Activated CD4-positive, CD25-positive, alpha-beta regulatory T cell (primary cell): ENCODE measurements around the gene USP34.

Source experiments
- DNase-seq, 4 experiments: peaks; one replicate each; lab custom pipeline; 2025; lab: John Stamatoyannopoulos, UW

The USP34 gene

GRCh38 chr2:61295981-61296380 is 174.9 kb downstream of the USP34 start:
- no peak for DNase-seq

DNA sequence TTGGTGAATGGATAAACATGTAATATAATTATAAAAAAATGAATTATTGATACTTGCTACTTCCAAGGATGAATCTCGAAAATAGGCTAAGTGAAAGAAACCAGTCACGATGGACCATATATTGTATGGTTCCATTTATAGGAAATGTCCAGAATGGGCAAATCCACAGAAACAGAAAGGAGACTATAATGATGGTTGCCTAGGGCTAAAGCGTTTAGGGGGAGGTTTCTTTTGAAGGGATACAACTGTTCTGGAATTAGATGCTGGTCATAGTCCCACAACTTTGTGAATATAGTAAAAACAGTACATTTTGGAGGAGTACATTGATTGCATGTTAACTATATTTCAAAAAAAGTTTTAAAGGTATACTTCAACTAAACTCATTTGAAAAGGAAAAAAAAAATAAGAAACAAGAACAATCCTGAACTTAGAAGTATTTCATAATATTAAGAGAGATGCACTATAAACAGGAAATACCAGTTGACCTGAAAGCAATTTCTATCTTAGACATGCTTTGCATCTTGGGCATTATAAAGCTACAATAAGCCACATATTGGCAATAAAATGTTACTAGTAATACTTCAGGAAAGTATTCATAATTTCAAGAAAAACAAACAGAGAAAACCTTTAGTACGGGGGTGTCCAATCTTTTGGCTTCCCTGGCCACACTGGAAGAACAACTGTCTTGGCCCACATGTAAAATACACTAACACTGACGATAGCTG is 178.9 kb downstream of the USP34 start:
- no peak for DNase-seq

DNA sequence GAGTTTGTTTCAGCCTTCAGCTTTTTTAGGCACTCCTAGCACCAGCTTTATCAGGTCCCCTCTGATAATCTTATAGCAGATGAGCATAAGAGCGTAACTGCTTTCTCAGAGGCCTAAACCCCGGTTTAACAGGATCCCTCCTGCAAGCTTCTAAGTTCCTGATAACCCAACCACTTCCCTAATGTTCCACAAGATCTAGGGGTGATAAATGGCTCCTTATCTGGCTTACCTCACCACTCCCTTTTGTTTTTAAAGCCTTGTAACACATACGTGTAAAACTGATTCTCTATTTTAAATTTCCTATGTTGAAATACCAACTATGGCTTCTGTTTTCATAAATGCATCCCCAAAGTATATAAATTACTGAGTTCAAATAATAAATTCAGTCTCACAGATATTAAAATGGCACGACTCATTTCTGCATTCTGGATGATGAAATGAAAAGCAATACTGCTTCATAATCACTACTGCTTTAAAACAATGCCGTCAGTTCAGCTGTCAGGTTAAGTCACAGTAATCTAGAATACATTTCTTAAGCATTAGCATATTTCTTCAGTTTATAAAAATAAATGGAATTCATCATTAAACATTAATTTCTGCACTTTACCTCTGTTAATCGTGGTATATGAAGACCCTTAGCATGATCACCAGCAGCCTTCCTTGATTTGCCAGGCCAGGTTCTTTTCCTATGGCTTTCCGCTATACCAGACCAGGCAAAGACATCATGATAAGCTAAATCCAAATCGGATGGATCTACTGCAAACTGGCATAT is 182.6 kb downstream of the USP34 start:
- DNase-seq, result no peak

GRCh38 chr2:61287254-61287653 is 183.6 kb downstream of the USP34 start:
- no peak for DNase-seq

- DNase-seq, result no peak
Measured at GRCh38 chr2:61283443-61284160, 187.3 kb downstream of the USP34 start.

- no peak for DNase-seq
Measured at GRCh38 chr2:61282104-61282590, 188.7 kb downstream of the USP34 start.

DNA sequence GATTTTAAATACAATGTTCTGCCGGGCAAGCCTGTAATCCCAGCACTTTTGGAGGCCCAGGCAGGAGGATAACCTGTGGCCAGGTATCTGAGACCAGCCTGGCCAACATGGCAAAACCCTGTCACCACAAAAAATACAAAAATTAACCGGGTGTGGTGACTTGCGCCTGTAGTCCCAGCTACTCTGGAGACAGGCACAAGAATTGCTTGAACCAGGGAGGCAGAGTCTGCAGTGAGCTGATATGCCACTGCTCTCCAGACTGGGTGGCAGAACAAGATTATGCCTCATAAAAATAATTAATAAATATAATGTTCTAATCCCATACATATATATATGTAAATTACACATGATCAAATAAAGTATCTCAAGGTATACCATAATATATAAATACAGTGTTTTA is 189.6 kb downstream of the USP34 start:
- no peak for DNase-seq

DNA sequence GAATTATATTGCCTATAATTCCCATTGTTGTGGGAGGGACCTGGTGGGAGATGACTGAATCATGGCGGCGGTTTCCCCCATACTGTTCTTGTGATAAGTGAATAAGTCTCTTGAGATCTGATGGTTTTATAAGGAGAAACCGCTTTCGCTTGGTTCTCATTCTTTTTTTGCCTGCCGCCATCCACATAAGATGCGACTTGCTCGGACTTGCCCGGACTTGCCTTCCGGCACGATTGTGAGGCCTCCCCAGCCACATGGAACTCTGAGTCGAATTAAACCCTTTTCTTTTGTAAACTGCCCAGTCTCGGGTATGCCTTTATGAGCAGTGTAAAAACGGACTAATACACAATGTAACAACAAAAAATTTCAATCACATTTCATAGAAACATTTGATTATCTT is 193.1 kb downstream of the USP34 start:
- DNase-seq, result no peak

GRCh38 chr2:61275575-61276184 is 195.2 kb downstream of the USP34 start:
- no peak for DNase-seq

DNA sequence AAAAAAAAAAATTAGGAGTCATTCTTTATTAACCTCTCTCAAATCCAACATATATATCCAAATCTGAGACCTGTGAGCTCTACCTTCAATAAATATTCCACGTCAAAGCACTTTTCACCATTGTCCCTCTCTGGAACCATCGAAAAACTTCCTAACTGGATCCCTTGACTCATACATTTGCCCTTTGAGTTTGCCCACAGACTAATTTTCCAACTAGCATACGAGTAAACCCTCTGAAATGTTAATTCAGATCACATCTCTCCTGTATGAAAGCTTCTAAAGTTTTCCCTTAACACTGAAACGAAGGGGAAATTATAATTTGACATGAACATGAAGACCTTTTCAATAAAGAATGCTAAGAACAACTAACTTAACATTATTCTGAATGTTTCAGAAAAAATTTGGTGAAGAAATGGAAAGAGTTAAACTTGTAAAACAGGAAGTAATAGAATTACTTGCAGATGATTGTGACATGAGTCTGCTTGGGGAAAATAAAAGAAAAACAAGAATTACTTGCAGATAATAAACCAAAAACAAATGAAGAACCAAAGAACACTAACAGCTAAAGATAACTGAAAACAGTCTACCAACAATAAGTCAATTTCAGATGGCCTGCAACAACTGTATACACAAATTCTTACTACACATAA is 198.3 kb downstream of the USP34 start:
- no peak for DNase-seq

GRCh38 chr2:61268249-61268648 is 202.6 kb downstream of the USP34 start:
- DNase-seq, result no peak

DNA sequence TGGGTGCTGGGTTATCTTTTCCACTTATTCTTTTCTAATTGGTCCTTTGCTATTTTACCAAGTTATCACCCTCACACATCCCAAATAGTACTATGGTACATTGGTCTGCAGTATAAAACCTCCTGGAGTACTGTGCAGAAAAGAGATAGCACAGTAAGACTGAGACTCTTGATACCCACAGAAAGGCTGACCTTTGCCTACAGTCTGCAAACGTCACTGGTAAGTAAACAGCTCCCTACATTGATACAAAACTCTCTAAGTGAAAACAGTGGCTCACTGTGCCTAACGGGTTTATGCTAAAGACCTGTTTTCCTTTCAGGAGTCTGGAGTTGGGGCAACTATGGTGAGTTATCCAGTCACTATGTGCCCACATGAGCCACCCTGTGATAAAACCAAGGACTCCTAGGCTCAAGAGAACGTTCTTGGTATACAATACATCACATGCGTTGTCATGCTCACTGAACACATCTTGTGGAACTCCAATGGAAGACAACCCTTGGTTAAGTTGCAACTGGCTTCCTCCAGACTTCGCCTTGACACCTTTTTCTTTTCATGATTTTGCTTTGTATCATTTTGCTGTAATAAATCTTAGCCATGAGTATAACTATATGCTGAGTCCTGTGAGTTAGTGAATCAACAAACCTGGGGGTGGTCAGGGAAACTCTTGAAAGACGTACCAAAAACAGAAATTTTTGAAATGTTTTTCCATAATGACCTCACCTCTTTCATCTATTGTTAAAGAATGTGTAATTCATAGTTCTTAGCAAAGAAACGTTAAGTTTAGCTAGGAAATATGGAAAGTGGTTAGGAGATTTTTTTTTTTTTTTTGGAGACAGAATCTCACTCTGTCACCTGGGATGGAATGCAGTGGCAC is 204.0 kb downstream of the USP34 start:
- no peak for DNase-seq

DNA sequence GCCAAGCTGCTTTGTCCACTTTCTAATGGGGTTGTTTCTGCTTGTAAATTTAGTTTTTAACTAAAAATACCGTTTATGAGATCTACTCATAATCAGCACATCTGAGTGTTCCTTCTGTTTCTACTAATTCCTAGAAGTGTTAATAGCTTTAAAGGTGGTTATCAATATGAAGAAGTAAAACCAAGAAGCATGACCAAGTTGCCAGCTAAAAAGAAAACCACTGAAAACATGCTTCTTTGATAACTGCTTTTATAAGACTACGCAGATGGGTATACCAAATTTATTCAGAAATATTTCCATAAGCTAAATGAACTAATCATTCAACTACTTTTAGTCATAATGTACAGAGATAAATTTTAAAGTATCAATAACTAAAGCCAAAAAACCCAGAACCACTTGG is 207.1 kb downstream of the USP34 start:
- DNase-seq, result no peak

DNA sequence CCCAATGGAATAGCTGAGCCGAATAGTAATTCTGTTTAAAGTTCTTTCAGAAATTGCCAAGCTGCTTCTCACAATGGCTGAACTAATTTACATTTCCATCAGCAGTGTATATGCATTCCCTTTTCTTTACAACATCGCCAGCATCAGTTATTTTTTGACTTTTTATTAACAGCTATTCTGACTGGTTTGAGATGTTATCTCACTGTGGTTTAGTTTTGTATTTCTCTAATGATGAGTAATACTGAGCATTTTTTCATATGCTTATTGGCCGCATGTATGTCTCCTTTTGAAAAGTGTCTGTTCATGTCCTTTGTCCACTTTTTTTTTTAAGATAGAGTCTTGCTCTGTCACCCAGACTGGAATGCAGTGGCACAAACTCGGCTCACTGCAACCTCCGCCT is 208.2 kb downstream of the USP34 start:
- DNase-seq, result no peak

- no peak for DNase-seq
Measured at GRCh38 chr2:61257446-61257845, 213.4 kb downstream of the USP34 start.

DNA sequence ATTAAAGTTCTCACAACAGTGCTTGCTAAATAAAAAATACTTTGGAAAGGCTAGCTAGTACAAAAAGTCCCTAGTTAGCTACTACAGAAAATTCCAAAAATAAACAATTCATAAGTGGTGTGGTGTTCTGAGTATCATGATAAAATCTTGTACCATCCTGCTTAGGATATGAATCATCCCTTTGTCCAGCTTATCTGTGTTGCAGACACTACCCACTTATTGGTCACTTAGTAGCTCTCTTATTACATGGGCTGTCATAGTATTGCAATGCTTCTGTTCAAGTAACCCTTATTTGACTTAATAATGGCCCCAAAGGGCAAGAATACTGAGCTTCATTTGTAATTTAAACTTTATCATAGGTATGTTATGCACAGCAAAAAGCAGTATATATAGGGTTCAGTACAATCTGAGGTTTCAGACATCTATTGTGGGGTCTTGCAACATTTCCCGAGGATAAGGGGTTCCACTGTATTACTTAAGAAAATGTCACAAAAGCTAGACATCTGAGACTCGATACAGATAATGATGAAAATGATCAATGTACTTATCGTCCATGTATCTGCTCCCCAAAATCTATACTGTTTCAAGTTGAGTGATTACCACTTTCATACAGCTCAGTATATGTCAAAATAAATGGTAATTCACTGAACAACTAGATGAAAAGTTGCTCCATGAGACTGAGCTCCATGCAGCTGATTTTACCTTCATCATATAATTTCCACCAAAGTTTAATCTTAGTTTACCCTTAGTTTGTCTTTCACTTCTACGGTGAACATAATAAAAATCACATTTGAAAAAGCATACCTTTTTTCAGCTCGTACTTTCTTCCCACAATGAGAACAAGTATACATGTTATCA is 215.1 kb downstream of the USP34 start:
- DNase-seq, result no peak

- no peak for DNase-seq
Measured at GRCh38 chr2:61254536-61254935, 216.4 kb downstream of the USP34 start.

DNA sequence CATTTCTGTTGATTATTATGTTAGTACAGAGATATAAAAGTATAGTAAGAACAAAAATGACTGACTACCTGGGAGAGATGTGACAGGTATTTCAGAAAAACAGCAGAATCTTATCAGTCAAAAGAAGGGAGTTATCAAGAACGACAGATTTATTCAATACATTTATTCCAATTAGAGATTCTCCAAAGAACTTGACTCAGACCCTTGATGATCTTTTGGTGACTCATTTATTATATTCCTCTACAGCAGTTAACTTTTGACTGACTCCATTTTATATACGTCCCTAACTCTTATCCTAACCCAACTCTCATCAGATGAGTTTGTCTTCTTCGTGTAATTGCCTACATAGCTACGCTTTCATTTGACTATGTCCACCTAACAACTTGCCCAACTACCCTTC is 217.8 kb downstream of the USP34 start:
- DNase-seq, result no peak

- no peak for DNase-seq
Measured at GRCh38 chr2:61252031-61252430, 218.9 kb downstream of the USP34 start.

- no peak for DNase-seq
Measured at GRCh38 chr2:61249521-61250071, 221.3 kb downstream of the USP34 start.
